Transverse colon (tissue), 4 donors: ENCODE measurements around the gene TSPO2.

Experiments
- CTCF ChIP-seq, 5 experiments: fragments of 200-600 bp in 3 of 5; fragments of 450-650 bp in 2 of 5; sonication (generic) in 3 of 5; IDR thresholded peaks; 1 replicate in 2 of 5; 2 replicates in 3 of 5; pipeline ENCODE4 v1.5.1; 2016 to 2017; ENCODE audit warnings: antibody characterized with exemption in 5 of 5, inconsistent platforms in 3 of 5, mild to moderate bottlenecking in 2 of 5, moderate library complexity in 1 of 5
- EP300 ChIP-seq: sonication (generic); formaldehyde crosslinking; IDR thresholded peaks from one replicate; pipeline ENCODE4 v1.6.1; 2017; ENCODE audit warnings: antibody characterized with exemption, low read depth
- POLR2A ChIP-seq: fragments of 450-650 bp; IDR thresholded peaks from one replicate; pipeline ENCODE4 v1.6.1; 2016; ENCODE audit warnings: antibody characterized with exemption, mild to moderate bottlenecking, moderate library complexity
- POLR2AphosphoS5 ChIP-seq, 3 donors: sonication (generic); formaldehyde crosslinking; IDR thresholded peaks; one replicate each; pipeline ENCODE4 v1.6.1; 2016; ENCODE audit warnings: antibody characterized with exemption in 3 of 3

- TF ChIP-seq CTCF (IDR thresholded peaks at IDR 0.05) (peak; percentile 97 to 99 (median 99)), POLR2A (peak; percentile 26), POLR2AphosphoS5 (IDR thresholded peaks at IDR 0.05) (peak in 2 of 3 donors; percentile 30), EP300 (no peak)
Observed at GRCh38 chr6:41027799-41028560, 14.3 kb upstream of the TSPO2 start.
